22Rv1 (cell line): ENCODE results near the gene SCN1A.

Experiments used
- ZFX ChIP-seq: fragments of 450-650 bp; IDR thresholded peaks from 2 replicates; pipeline ENCODE4 v1.6.1; 2017; ENCODE audit warnings: antibody characterized with exemption, borderline replicate concordance
- TF ChIP-seq, protein P1 (sequence below): fragments of 450-650 bp; IDR thresholded peaks from 2 replicates; pipeline ENCODE4 v1.5.1; 2017; ENCODE audit warnings: mild to moderate bottlenecking

- TF ChIP-seq, protein P1, sequence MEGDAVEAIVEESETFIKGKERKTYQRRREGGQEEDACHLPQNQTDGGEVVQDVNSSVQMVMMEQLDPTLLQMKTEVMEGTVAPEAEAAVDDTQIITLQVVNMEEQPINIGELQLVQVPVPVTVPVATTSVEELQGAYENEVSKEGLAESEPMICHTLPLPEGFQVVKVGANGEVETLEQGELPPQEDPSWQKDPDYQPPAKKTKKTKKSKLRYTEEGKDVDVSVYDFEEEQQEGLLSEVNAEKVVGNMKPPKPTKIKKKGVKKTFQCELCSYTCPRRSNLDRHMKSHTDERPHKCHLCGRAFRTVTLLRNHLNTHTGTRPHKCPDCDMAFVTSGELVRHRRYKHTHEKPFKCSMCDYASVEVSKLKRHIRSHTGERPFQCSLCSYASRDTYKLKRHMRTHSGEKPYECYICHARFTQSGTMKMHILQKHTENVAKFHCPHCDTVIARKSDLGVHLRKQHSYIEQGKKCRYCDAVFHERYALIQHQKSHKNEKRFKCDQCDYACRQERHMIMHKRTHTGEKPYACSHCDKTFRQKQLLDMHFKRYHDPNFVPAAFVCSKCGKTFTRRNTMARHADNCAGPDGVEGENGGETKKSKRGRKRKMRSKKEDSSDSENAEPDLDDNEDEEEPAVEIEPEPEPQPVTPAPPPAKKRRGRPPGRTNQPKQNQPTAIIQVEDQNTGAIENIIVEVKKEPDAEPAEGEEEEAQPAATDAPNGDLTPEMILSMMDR, result no peak
- no peak for TF ChIP-seq ZFX
Measured at GRCh38 chr2:166074011-166074410, 53.8 kb downstream of the SCN1A start.
